Measurements from ENCODE around the gene ABLIM3. TPM values are rescaled to one million over a fixed set of nuclear protein-coding genes. Genes with fewer than 3 reads are reported as not detected.

The ABLIM3 gene
- total and polyA plus RNA-seq, 8 donors = 1.3 to 8.1 (median 2.5) TPM

DNA sequence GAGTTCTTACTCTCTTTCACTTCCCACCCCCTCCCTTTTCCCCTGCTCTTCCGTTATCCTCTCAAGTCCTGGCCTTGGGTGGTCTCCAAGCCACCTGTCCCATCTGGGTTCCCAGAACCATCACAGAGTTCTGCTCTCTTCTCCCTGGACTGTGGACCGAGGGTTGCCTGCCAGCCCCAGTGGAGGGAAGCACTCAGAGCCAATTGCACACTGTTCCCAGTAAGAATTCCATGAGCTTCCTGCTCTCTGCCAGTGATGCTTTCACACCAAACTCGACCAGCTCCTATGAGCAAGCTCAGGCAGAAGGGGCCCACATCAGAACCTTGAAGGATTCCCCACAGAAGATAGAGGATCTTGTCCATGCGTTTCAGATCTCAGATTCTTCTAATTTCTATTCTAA is 110.3 kb downstream of the ABLIM3 start:
- DNase-seq (no peak), ATAC-seq (no peak), FAIRE-seq (no peak)
- TF ChIP-seq, protein P1, sequence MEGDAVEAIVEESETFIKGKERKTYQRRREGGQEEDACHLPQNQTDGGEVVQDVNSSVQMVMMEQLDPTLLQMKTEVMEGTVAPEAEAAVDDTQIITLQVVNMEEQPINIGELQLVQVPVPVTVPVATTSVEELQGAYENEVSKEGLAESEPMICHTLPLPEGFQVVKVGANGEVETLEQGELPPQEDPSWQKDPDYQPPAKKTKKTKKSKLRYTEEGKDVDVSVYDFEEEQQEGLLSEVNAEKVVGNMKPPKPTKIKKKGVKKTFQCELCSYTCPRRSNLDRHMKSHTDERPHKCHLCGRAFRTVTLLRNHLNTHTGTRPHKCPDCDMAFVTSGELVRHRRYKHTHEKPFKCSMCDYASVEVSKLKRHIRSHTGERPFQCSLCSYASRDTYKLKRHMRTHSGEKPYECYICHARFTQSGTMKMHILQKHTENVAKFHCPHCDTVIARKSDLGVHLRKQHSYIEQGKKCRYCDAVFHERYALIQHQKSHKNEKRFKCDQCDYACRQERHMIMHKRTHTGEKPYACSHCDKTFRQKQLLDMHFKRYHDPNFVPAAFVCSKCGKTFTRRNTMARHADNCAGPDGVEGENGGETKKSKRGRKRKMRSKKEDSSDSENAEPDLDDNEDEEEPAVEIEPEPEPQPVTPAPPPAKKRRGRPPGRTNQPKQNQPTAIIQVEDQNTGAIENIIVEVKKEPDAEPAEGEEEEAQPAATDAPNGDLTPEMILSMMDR (IDR thresholded peaks at IDR 0.05) = no peak
- no peaks in the 10 kb centered on the region for H3K4me1 ChIP-seq
- no peak overlapping the region for H3K4me3 ChIP-seq
- H3K27ac ChIP-seq = no peak overlapping the region
- WGBS, 2 donors = 54 to 55% methylated on average over 4 of the region's 4 CpGs
- no peaks in the 10 kb centered on the region for H3K27me3 ChIP-seq
- no peaks in the 10 kb centered on the region for H3K36me3 ChIP-seq
- intact Hi-C loops (cut with DNase I) = no loop called here
- H3K9me3 ChIP-seq = no peaks in the 10 kb centered on the region

DNA sequence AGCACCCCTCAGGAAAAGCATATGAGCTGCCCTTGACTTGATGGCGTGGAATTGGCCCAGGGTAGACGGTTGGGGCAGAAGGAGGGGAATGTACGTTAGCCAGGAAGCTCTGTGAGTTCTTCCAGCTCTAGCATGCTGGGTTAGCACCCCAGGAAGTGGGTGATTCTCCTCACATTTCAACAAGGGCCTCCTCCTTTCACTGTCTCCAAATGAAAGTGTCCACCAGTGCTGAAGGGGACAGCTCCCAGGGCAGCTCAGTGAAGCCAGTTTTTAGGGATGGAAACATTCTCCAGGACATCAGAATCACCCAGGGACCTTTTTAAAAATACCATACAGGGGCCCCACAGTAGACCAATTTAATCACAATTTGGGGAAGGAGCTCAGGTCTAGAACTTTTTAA is 113.2 kb downstream of the ABLIM3 start:
- H3K27me3 ChIP-seq = no peaks in the 10 kb centered on the region
- H3K4me3 ChIP-seq = no peak overlapping the region
- ATAC-seq (no peak), FAIRE-seq (no peak), DNase-seq (no peak)
- TF ChIP-seq, protein P1 (IDR thresholded peaks at IDR 0.05) = no peak
- H3K4me1 ChIP-seq = no peaks in the 10 kb centered on the region
- 51 to 54% methylated on average over 3 of the region's 3 CpGs for WGBS, 2 donors
- H3K36me3 ChIP-seq = no peaks in the 10 kb centered on the region
- H3K9me3 ChIP-seq = no peaks in the 10 kb centered on the region
- intact Hi-C loops (cut with DNase I) = no loop called here
- H3K27ac ChIP-seq = no peak overlapping the region

DNA sequence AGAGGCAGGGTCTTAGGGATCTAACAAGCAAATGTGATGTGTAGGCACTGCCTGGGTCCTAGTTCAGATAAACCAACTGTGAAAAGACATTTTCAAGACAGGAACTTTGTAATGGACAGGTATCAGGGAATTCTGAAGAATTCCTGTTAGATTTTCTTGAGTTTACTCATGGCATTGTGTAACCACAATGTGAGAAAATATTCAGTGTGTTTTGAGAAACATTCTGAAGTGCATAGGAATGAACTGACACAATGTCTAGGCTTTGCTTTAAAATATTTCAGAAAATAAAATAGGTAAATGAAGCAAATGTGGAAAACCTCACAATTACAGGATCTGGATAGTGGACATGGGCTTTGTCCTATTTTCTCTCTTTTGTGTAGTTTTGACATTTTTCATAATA is 115.2 kb downstream of the ABLIM3 start:
- DNase-seq (no peak), ATAC-seq (no peak), FAIRE-seq (no peak)
- TF ChIP-seq, protein P1 (IDR thresholded peaks at IDR 0.05) = no peak
- Histone ChIP-seq H3K4me1 (no peaks in the 10 kb centered on the region), H3K4me3 (no peak overlapping the region), H3K9me3 (no peaks in the 10 kb centered on the region), H3K36me3 (no peaks in the 10 kb centered on the region), H3K27ac (no peak overlapping the region), H3K27me3 (no peaks in the 10 kb centered on the region)
- intact Hi-C loops (cut with DNase I) = no loop called here

GRCh38 chr5:149257131-149257530 is 115.8 kb downstream of the ABLIM3 start:
- intact Hi-C loops (cut with DNase I) = no loop called here
- Histone ChIP-seq H3K4me1 (no peaks in the 10 kb centered on the region), H3K4me3 (no peak overlapping the region), H3K27ac (no peak overlapping the region), H3K9me3 (no peaks in the 10 kb centered on the region), H3K36me3 (no peaks in the 10 kb centered on the region), H3K27me3 (no peaks in the 10 kb centered on the region)
- no peak for DNase-seq
- TF ChIP-seq, protein P1 (IDR thresholded peaks at IDR 0.05) = no peak
- WGBS, 2 donors = 43 to 65% methylated on average over 1 of the region's 1 CpG
- ATAC-seq = no peak
- no peak for FAIRE-seq

- no peak for FAIRE-seq
- no peak for ATAC-seq
- Histone ChIP-seq H3K27ac (no peak overlapping the region), H3K36me3 (no peaks in the 10 kb centered on the region), H3K27me3 (no peaks in the 10 kb centered on the region), H3K4me3 (no peak overlapping the region), H3K4me1 (no peaks in the 10 kb centered on the region), H3K9me3 (no peaks in the 10 kb centered on the region)
- TF ChIP-seq, protein P1 (IDR thresholded peaks at IDR 0.05) = no peak
- no peak for DNase-seq
- WGBS, 2 donors = 73 to 85% methylated on average over 10 of the region's 10 CpGs
- intact Hi-C loops (cut with DNase I) = no loop called here
These were observed 116.8 kb downstream of the ABLIM3 start for GRCh38 chr5:149257889-149258705.
